Aorta (tissue), 5 donors: ENCODE measurements around the gene ACSM6. TPM values are rescaled to one million over a fixed set of nuclear protein-coding genes. Genes with fewer than 3 reads are reported as not detected.
A peak's percentile ranks its signal among the peaks of the same experiment; 100 is the strongest.

Source experiments
- ATAC-seq: fragments of 200-7000 bp; cut with Tn5 transposase; one replicate; pipeline ENCODE4 v1.9.1; 2022; ENCODE audit warnings: moderate library complexity; ENCODE audit not compliant: low FRiP score
- DNase-seq, 2 donors: peaks; one replicate each; pipeline ENCODE4 v3.0.0-alpha.2; 2020
- H3K27ac ChIP-seq, 2 donors: one replicate each; pipeline ENCODE4 v1.5.1; 2013; ENCODE audit warnings: low read length in 2 of 2, mild to moderate bottlenecking in 2 of 2, moderate library complexity in 2 of 2, control low read depth in 1 of 2, inconsistent platforms in 1 of 2, low read depth in 1 of 2
- H3K27me3 ChIP-seq, 2 donors: one replicate each; pipeline ENCODE4 v1.6.1; 2013; ENCODE audit warnings: control low read depth in 1 of 2, low read length in 1 of 2, mild to moderate bottlenecking in 1 of 2, moderate library complexity in 1 of 2; ENCODE audit not compliant: insufficient read depth in 2 of 2, control insufficient read depth in 1 of 2
- H3K36me3 ChIP-seq, 2 donors: one replicate each; pipeline ENCODE4 v1.6.1; 2013; ENCODE audit warnings: control low read depth in 1 of 2, low read length in 1 of 2, mild to moderate bottlenecking in 1 of 2; ENCODE audit not compliant: insufficient read depth in 2 of 2, control insufficient read depth in 1 of 2
- H3K4me1 ChIP-seq, 2 donors: one replicate each; pipeline ENCODE4 v1.6.1; 2013; ENCODE audit warnings: low read length in 2 of 2, control low read depth in 1 of 2, mild to moderate bottlenecking in 1 of 2, moderate library complexity in 1 of 2; ENCODE audit not compliant: insufficient read depth in 2 of 2, control insufficient read depth in 1 of 2
- H3K4me3 ChIP-seq, 2 donors: one replicate each; pipeline ENCODE4 v1.5.1; 2013; ENCODE audit warnings: low read length in 2 of 2, control low read depth in 1 of 2, mild to moderate bottlenecking in 1 of 2
- H3K9me3 ChIP-seq: one replicate; pipeline ENCODE4 v1.6.1; 2013; ENCODE audit warnings: mild to moderate bottlenecking, low read length; ENCODE audit not compliant: control insufficient read depth
- WGBS, 2 donors: extraction: QIAGEN DNeasy Blood & Tissue Kit; methylation state at CpG; one replicate each; pipeline ENCODE4 v1.1.7; 2013; 5-methylcytosine and 5-hydroxymethylcytosine counted together
- intact Hi-C, 2 donors: fragments of 100-400 bp; cut with DNase I; formaldehyde crosslinking; loops; one replicate each; pipeline versions ENCODE4 v1.14.2 to v1.15.0; 2022
- long read RNA-seq, 2 donors: library from polyadenylated mRNA; unstranded; transcript quantifications; one replicate each; pipeline ENCODE4 v2.0.0, GENCODE V29; 2020 to 2021
- polyA plus RNA-seq, 2 donors: library from polyadenylated mRNA; stranded (reverse); fragments of 200-250 nt; gene quantifications; one replicate each; pipeline ENCODE4 v1.2.3, GENCODE V29; 2013
- total RNA-seq, 2 donors: library from RNA; stranded (reverse); fragmentation: NEBNext Ultra II Directional; extraction: Animal tissue kit (Norgen Biotek cat#: 25700); gene quantifications; one replicate each; pipeline ENCODE4 v1.2.1, GENCODE V29; 2021
- donor health status: healthy with polysubstance abuse.
- donor health status: Bipolar disorder and iron deficiency.
- donor health status: DM: no; HTN: no; CAD: no.
- donor health status: DM: no; HTN: no; CAD: no.
- donor health status: DM: yes; HTN: yes; CAD: no.

The ACSM6 gene
- total RNA-seq (under 1 TPM in 1 of 2 donors, not detected in 1; 0.99 TPM), polyA plus RNA-seq (not detected)
- long read RNA-seq, donor 1, partial matches to known transcripts, result 0 of 6 reads
- long read RNA-seq, donor 1, other reads (novel, unspliced or antisense), result 6 of 6 reads
- long read RNA-seq, donor 2, partial matches to known transcripts, result 0 of 5 reads
- long read RNA-seq, donor 2, other reads (novel, unspliced or antisense), result 5 of 5 reads

DNA sequence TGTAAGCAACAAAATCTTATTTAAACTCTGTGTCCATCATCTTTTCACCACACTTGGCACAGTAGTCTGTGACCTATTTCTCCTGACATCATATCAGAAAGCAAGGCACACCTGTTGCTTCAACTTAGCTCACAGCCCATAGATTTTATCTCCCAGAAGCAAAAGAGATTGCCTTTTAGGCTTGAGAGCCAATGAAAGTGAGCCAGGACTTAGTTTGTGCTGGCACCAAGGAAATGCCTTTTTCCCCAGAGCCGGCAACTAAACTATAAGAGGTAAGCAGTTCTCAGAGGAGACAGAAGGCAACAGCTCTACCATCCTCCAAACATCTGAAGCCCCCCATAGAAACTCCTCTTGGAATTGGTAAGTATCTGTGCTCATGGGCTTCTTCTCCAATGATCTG lies at the start of gene ACSM6:
TSS of gene ACSM6 (plus strand) at position 295 of the 400 bp plus-strand sequence. CDS start 248 bp downstream, outside the sequence.
- WGBS, 2 donors, result 6 to 12% methylated on average over 1 of the region's 1 CpG
- intact Hi-C loops, result no loop called here
- ATAC-seq, result no peak
- no peak for DNase-seq
- peaks cover 0 to 4% of the 10 kb centered on the region in 2 donors for H3K4me1 ChIP-seq
- no peaks in the 10 kb centered on the region for H3K27me3 ChIP-seq
- H3K27ac ChIP-seq, result no peak within 1 kb of the TSS
- H3K9me3 ChIP-seq, result no peaks in the 10 kb centered on the region
- H3K4me3 ChIP-seq, result no peak within 1 kb of the TSS
- no peaks in the 10 kb centered on the region for H3K36me3 ChIP-seq

DNA sequence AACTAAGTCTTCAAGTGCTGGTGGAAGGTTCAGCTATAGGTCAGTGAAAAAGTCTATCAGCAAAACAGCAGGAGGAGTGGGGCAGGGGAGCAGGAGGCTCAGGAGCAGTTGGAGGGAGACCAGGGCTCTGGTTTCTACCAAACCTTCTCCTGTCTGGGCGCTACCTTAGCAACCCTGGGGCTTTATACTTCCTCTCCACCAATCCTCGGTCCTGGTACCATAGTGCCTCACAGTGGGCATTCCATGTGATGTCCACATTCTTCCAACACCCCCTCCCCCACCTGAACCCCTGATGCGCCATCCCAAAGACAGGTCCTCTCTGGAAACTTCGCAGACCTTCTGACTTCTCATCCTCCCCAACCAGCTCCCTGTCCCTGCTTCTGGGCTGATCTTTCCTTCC lies 25.3 kb upstream of the ACSM6 start:
- WGBS, 2 donors, result 85 to 86% methylated on average over 4 of the region's 4 CpGs

GRCh38 chr10:95169522-95169921 lies 24.5 kb upstream of the ACSM6 start:
- DNase-seq, result no peak
- Histone ChIP-seq H3K27me3 (no peaks in the 10 kb centered on the region), H3K27ac (no peak overlapping the region), H3K4me1 (no peaks in the 10 kb centered on the region), H3K4me3 (no peak overlapping the region), H3K9me3 (no peaks in the 10 kb centered on the region), H3K36me3 (no peaks in the 10 kb centered on the region)
- no peak for ATAC-seq
- intact Hi-C loops, result no loop called here
- WGBS, 2 donors, result 90 to 97% methylated on average over 1 of the region's 1 CpG

More for the DNA sequence above, 25.3 kb upstream of the ACSM6 start:
- Histone ChIP-seq H3K27me3 (no peaks in the 10 kb centered on the region), H3K36me3 (no peaks in the 10 kb centered on the region), H3K27ac (no peak overlapping the region), H3K4me1 (no peaks in the 10 kb centered on the region), H3K4me3 (no peak overlapping the region), H3K9me3 (no peaks in the 10 kb centered on the region)
- intact Hi-C loops, result no loop called here
- DNase-seq (no peak), ATAC-seq (no peak)

- ATAC-seq (peak; percentile 52), DNase-seq (no peak)
- 75 to 87% methylated on average over 2 of the region's 2 CpGs for WGBS, 2 donors
- Histone ChIP-seq H3K9me3 (no peaks in the 10 kb centered on the region), H3K4me3 (no peak overlapping the region), H3K4me1 (no peaks in the 10 kb centered on the region), H3K27me3 (no peaks in the 10 kb centered on the region), H3K27ac (no peak overlapping the region), H3K36me3 (no peaks in the 10 kb centered on the region)
- intact Hi-C loops, result no loop called here
Observed at GRCh38 chr10:95170790-95171189, 23.2 kb upstream of the ACSM6 start.

GRCh38 chr10:95171336-95171735 lies 22.7 kb upstream of the ACSM6 start:
- Histone ChIP-seq H3K9me3 (no peaks in the 10 kb centered on the region), H3K36me3 (no peaks in the 10 kb centered on the region), H3K27me3 (no peaks in the 10 kb centered on the region), H3K4me1 (no peaks in the 10 kb centered on the region), H3K27ac (no peak overlapping the region), H3K4me3 (no peak overlapping the region)
- WGBS, 2 donors, result 76 to 77% methylated on average over 3 of the region's 3 CpGs
- DNase-seq, result no peak
- intact Hi-C loops, result no loop called here
- no peak for ATAC-seq

- Histone ChIP-seq H3K36me3 (no peaks in the 10 kb centered on the region), H3K4me3 (no peak overlapping the region), H3K27ac (no peak overlapping the region), H3K9me3 (no peaks in the 10 kb centered on the region), H3K27me3 (no peaks in the 10 kb centered on the region), H3K4me1 (no peaks in the 10 kb centered on the region)
- ATAC-seq (no peak), DNase-seq (no peak)
- 85 to 90% methylated on average over 1 of the region's 1 CpG for whole genome bisulfite sequencing, 2 donors
- intact Hi-C loops, result no loop called here
Observed at GRCh38 chr10:95172851-95173250, 21.2 kb upstream of the ACSM6 start.

GRCh38 chr10:95176101-95176500 lies 17.9 kb upstream of the ACSM6 start:
- H3K27me3 ChIP-seq, result no peaks in the 10 kb centered on the region
- H3K4me1 ChIP-seq, result no peaks in the 10 kb centered on the region
- H3K9me3 ChIP-seq, result no peaks in the 10 kb centered on the region
- H3K36me3 ChIP-seq, result no peaks in the 10 kb centered on the region
- WGBS, 2 donors, result 96 to 100% methylated on average over 2 of the region's 2 CpGs
- intact Hi-C loops, result no loop called here
- H3K27ac ChIP-seq, result no peak overlapping the region
- no peak overlapping the region for H3K4me3 ChIP-seq
- ATAC-seq (no peak), DNase-seq (no peak)

GRCh38 chr10:95177429-95177828 lies 16.6 kb upstream of the ACSM6 start:
- intact Hi-C loops, result no loop called here
- Histone ChIP-seq H3K4me1 (no peaks in the 10 kb centered on the region), H3K36me3 (no peaks in the 10 kb centered on the region), H3K4me3 (no peak overlapping the region), H3K27ac (no peak overlapping the region), H3K9me3 (no peaks in the 10 kb centered on the region), H3K27me3 (no peaks in the 10 kb centered on the region)
- ATAC-seq (no peak), DNase-seq (no peak)

DNA sequence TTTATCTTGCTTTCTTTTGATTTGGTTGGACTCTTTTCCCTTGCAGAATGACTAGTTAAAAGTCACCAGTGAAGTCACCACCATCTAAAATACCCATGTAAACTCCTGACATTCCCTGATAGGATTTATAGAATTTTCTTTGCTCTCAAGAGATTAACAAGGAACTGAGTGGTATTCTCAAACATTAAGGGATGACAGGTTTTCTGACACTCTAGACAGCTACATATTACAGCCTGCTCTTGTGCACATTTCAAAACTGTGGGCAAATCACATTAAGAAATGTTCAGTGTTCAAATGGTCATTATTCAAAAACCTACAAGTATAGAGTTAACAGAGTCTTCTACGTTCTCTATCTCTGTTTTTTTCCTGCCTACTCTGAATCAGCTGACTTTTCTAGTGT lies 15.8 kb upstream of the ACSM6 start:
- H3K9me3 ChIP-seq, result no peaks in the 10 kb centered on the region
- WGBS, 2 donors, result 24 to 37% methylated on average over 1 of the region's 1 CpG
- DNase-seq, result no peak
- no peaks in the 10 kb centered on the region for H3K4me1 ChIP-seq
- H3K27ac ChIP-seq, result no peak overlapping the region
- intact Hi-C loops, result no loop called here
- no peaks in the 10 kb centered on the region for H3K36me3 ChIP-seq
- no peak overlapping the region for H3K4me3 ChIP-seq
- ATAC-seq, result no peak
- H3K27me3 ChIP-seq, result no peaks in the 10 kb centered on the region
